Testis (tissue), 2 donors: ENCODE data around the gene CALCB.

Source experiments
- CTCF ChIP-seq, 3 experiments: fragments of 450-650 bp in 2 of 3; fragments of 200-600 bp in 1 of 3; sonication (generic) in 1 of 3; IDR thresholded peaks; one replicate each; pipeline ENCODE4 v1.5.1; 2016 to 2019; ENCODE audit warnings: antibody characterized with exemption in 3 of 3, mild to moderate bottlenecking in 2 of 3, moderate library complexity in 1 of 3
- POLR2A ChIP-seq: fragments of 450-650 bp; IDR thresholded peaks from one replicate; pipeline ENCODE4 v1.6.1; 2017; ENCODE audit warnings: antibody characterized with exemption, mild to moderate bottlenecking, moderate library complexity

GRCh38 chr11:15091625-15092024 lies 18.2 kb downstream of the CALCB start:
- TF ChIP-seq CTCF (IDR thresholded peaks at IDR 0.05) (no peak), POLR2A (no peak)
